Kidney epithelial cell (primary cell): Measurements from ENCODE around the gene SRSF4. TPM values are rescaled to one million over a fixed set of nuclear protein-coding genes. Genes with fewer than 3 reads are reported as not detected.

ENCODE experiments used
- DNase-seq: peaks from one replicate; pipeline ENCODE4 v3.0.0-alpha.2; 2010; ENCODE audit warnings: low read depth
- H3K27me3 ChIP-seq: 2 replicates; pipeline ENCODE4 v1.6.0; 2011; ENCODE audit warnings: low read length; ENCODE audit not compliant: control insufficient read depth, insufficient read depth
- H3K36me3 ChIP-seq: 2 replicates; pipeline ENCODE4 v1.5.1; 2011; ENCODE audit warnings: low read length; ENCODE audit not compliant: control insufficient read depth, insufficient read depth
- H3K4me3 ChIP-seq: 2 replicates; pipeline ENCODE4 v1.5.1; 2011; ENCODE audit warnings: low read depth, mild to moderate bottlenecking, control low read depth, low read length
- CTCF ChIP-seq: IDR thresholded peaks from 2 replicates; pipeline ENCODE4 v1.5.1; 2011; ENCODE audit warnings: mild to moderate bottlenecking, moderate library complexity, low read length, control low read depth, inconsistent platforms; ENCODE audit not compliant: insufficient read depth, poor library complexity, severe bottlenecking
- total RNA-seq: library from RNA; depleted of rRNA; stranded (reverse); fragments of >200 nt; gene quantifications from 2 replicates; pipeline ENCODE4 v1.2.3, GENCODE V29; 2015

Gene SRSF4
- total RNA-seq, 1 donor from 2014 or later = 40.2 TPM

GRCh38 chr1:29217633-29218032, 35.9 kb upstream of the SRSF4 start:
- TF ChIP-seq CTCF = no peak
- Histone ChIP-seq H3K4me3 (no peak overlapping the region), H3K27me3 (no peaks in the 10 kb centered on the region), H3K36me3 (no peaks in the 10 kb centered on the region)
- no peak for DNase-seq

- no peak for DNase-seq
- no peak for TF ChIP-seq CTCF
Measured at GRCh38 chr1:29213055-29213454, 31.4 kb upstream of the SRSF4 start.

GRCh38 chr1:29211086-29212030, 29.7 kb upstream of the SRSF4 start:
- no peak overlapping the region for H3K4me3 ChIP-seq
- H3K27me3 ChIP-seq = no peaks in the 10 kb centered on the region
- DNase-seq = no peak
- peaks cover 3% of the 10 kb centered on the region for H3K36me3 ChIP-seq
- no peak for TF ChIP-seq CTCF

More at GRCh38 chr1:29213055-29213454, 31.4 kb upstream of the SRSF4 start:
- H3K4me3 ChIP-seq = no peak overlapping the region
- no peaks in the 10 kb centered on the region for H3K27me3 ChIP-seq
- peaks cover 1% of the 10 kb centered on the region for H3K36me3 ChIP-seq

- H3K4me3 ChIP-seq = no peak overlapping the region
- H3K36me3 ChIP-seq = peaks cover 3% of the 10 kb centered on the region
- no peak for DNase-seq
- no peaks in the 10 kb centered on the region for H3K27me3 ChIP-seq
- TF ChIP-seq CTCF = no peak
Measured at GRCh38 chr1:29210278-29211085, 28.8 kb upstream of the SRSF4 start.

- TF ChIP-seq CTCF = no peak
- DNase-seq = no peak
- no peaks in the 10 kb centered on the region for H3K27me3 ChIP-seq
- peaks cover 3% of the 10 kb centered on the region for H3K36me3 ChIP-seq
- H3K4me3 ChIP-seq = no peak overlapping the region
Measured at GRCh38 chr1:29209173-29209572, 27.5 kb upstream of the SRSF4 start.
